Measurements from ENCODE around the gene LDLRAD4.

Gene LDLRAD4

DNA sequence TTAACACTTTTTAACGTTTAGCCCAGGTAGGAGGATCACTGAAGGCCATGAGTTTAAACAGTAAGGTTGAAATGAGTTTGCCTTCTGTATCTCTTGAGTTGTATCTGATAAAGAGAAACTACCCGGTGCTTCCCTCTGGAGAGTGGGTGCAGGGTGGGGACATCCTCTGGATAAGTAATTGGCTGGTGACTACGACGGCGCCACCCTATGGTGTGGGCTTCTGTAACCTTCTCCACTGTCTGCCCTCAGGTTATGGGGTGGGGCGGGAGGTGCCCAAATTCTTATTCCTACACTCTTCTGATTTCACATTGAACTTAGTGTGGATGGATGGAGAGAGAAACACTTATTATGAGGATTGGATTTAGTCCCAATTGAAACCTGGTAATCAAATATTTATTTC is 68.8 kb downstream of the LDLRAD4 start:
- Histone ChIP-seq H3K27ac (ENCODE audit: low read length, poor library complexity, severe bottlenecking) (no peak overlapping the region), H3K4me2 (ENCODE audit: low read length, poor library complexity, severe bottlenecking) (no peak overlapping the region), H3K9me3 (ENCODE audit: control insufficient read depth, low read length) (no peaks in the 10 kb centered on the region), H3K4me3 (ENCODE audit: insufficient read depth in 1 of 2, low read depth in 1 of 2, low read length in 2 of 2) (no peak overlapping the region), H2BK15ac (ENCODE audit: low read depth, poor library complexity, severe bottlenecking) (no peak overlapping the region), H2AK5ac (ENCODE audit: low read length, severe bottlenecking) (no peak overlapping the region), H3K18ac (ENCODE audit: low read depth in 1 of 2, low read length in 2 of 2) (no peak overlapping the region), H3K14ac (ENCODE audit: low read length in 2 of 2) (no peak overlapping the region), H3K4me1 (ENCODE audit: control insufficient read depth, insufficient read depth, low read depth, low read length) (no peaks in the 10 kb centered on the region), H2BK12ac (ENCODE audit: low read length in 2 of 2) (no peak overlapping the region), H3K79me1 (replicated peaks; ENCODE audit: low read length, poor library complexity, severe bottlenecking) (no peaks in the 10 kb centered on the region), H4K91ac (ENCODE audit: low read length) (no peak overlapping the region), H2BK5ac (ENCODE audit: low read depth, low read length, poor library complexity, severe bottlenecking) (no peak overlapping the region), H3K4ac (ENCODE audit: low read depth in 1 of 2, low read length in 2 of 2) (no peak overlapping the region), H2AFZ (ENCODE audit: low read depth, low read length) (no peak overlapping the region), H3K36me3 (ENCODE audit: control insufficient read depth in 1 of 2, insufficient read depth in 2 of 2, low read depth in 1 of 2, low read length in 2 of 2) (no peaks in the 10 kb centered on the region), H3K23ac (ENCODE audit: low read length in 2 of 2) (no peak overlapping the region), H2BK120ac (ENCODE audit: low read depth, low read length) (no peak overlapping the region), H4K8ac (ENCODE audit: low read length) (no peak overlapping the region), H3K27me3 (ENCODE audit: control insufficient read depth in 1 of 2, insufficient read depth in 1 of 2, low read length in 2 of 2) (peaks cover 0 to 5% of the 10 kb centered on the region in 2 experiments), H3K9ac (ENCODE audit: low read length) (no peak overlapping the region)
- no peak for DNase-seq
- WGBS = 53% methylated on average over 2 of the region's 6 CpGs

DNA sequence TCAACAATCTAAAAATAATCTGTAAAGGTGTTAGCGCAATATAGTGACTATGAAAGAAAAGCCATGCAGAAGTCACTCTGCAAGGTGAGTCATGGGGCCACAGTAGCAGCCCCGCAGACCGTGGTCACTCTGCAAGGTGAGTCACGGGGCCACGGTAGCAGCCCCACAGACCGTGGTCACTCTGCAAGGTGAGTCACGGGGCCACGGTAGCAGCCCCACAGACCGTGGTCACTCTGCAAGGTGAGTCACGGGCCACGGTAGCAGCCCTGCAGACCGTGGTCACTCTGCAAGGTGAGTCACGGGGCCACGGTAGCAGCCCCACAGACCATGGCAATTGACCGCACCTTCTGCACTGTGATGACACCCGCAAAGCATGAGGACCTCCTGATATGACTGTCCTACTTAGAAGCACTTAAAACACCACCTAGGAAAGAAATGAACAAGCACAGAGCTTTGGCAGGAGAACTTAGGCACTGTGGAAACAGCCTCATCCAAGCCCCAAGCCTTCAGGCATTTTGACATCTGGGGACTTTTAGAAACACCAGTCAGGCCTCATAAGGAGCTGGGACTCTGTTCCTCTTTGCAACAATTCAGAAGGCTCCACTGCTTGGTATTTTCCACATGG is 70.1 kb downstream of the LDLRAD4 start:
- no peak for DNase-seq
- no peak overlapping the region for H2BK15ac ChIP-seq (ENCODE audit: low read depth, poor library complexity, severe bottlenecking)

DNA sequence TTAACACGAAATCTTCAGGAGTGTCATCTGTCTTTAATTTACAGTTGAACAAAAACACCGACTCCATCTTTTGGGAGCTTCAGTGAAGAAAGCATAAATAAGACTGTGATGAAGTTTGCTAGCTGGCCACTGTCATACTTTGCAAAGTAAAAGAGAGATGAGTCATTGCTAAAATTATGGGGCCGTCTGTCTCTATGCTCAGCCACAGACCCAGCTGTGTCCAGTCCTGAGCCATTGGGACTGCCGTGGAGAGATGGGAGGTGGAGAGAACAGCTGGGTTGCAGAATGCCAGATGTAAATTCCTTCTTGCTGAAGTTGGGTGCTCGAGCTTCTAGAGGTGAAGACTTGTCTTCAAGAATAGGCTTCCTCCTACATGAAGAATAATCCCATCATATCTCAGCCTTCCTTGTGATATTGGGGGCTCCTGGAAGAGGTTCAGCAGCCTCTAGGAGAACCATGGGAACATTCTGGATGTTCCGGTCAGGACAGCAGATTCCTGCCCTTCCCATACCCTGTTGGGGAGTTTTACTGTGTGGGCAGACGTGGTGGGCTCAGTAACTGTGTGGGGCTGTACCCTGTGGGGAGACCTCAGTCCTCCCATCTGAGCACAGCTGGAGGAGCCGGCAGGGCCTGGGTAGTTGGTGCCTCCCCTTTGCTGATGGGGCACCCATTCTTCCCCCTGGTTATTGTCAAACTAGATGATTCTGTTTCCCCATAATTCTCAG is 71.1 kb downstream of the LDLRAD4 start:
- no peaks in the 10 kb centered on the region for H3K4me1 ChIP-seq (ENCODE audit: control insufficient read depth, insufficient read depth, low read depth, low read length)
- H3K14ac ChIP-seq (ENCODE audit: low read length in 2 of 2) = no peak overlapping the region
- no peak overlapping the region for H2AFZ ChIP-seq (ENCODE audit: low read depth, low read length)
- no peak overlapping the region for H2AK5ac ChIP-seq (ENCODE audit: low read length, severe bottlenecking)
- H3K79me1 ChIP-seq (replicated peaks; ENCODE audit: low read length, poor library complexity, severe bottlenecking) = no peaks in the 10 kb centered on the region
- no peaks in the 10 kb centered on the region for H3K9me3 ChIP-seq (ENCODE audit: control insufficient read depth, low read length)
- no peak overlapping the region for H3K4me2 ChIP-seq (ENCODE audit: low read length, poor library complexity, severe bottlenecking)
- H3K27me3 ChIP-seq (ENCODE audit: control insufficient read depth in 1 of 2, insufficient read depth in 1 of 2, low read length in 2 of 2) = peaks cover 0 to 7% of the 10 kb centered on the region in 2 experiments
- H3K9ac ChIP-seq (ENCODE audit: low read length) = no peak overlapping the region
- H3K27ac ChIP-seq (ENCODE audit: low read length, poor library complexity, severe bottlenecking) = no peak overlapping the region
- DNase-seq = no peak
- H2BK120ac ChIP-seq (ENCODE audit: low read depth, low read length) = no peak overlapping the region
- no peak overlapping the region for H3K4me3 ChIP-seq (ENCODE audit: insufficient read depth in 1 of 2, low read depth in 1 of 2, low read length in 2 of 2)
- H3K18ac ChIP-seq (ENCODE audit: low read depth in 1 of 2, low read length in 2 of 2) = no peak overlapping the region
- H4K91ac ChIP-seq (ENCODE audit: low read length) = no peak overlapping the region
- H2BK12ac ChIP-seq (ENCODE audit: low read length in 2 of 2) = no peak overlapping the region
- no peaks in the 10 kb centered on the region for H3K36me3 ChIP-seq (ENCODE audit: control insufficient read depth in 1 of 2, insufficient read depth in 2 of 2, low read depth in 1 of 2, low read length in 2 of 2)
- H4K8ac ChIP-seq (ENCODE audit: low read length) = no peak overlapping the region
- no peak overlapping the region for H2BK15ac ChIP-seq (ENCODE audit: low read depth, poor library complexity, severe bottlenecking)
- H3K4ac ChIP-seq (ENCODE audit: low read depth in 1 of 2, low read length in 2 of 2) = no peak overlapping the region
- H3K23ac ChIP-seq (ENCODE audit: low read length in 2 of 2) = no peak overlapping the region
- 54% methylated on average over 6 of the region's 8 CpGs for WGBS
- no peak overlapping the region for H2BK5ac ChIP-seq (ENCODE audit: low read depth, low read length, poor library complexity, severe bottlenecking)

More for the DNA sequence above, 70.1 kb downstream of the LDLRAD4 start:
- Histone ChIP-seq H2AFZ (ENCODE audit: low read depth, low read length) (no peak overlapping the region), H3K4ac (ENCODE audit: low read depth in 1 of 2, low read length in 2 of 2) (no peak overlapping the region), H4K8ac (ENCODE audit: low read length) (no peak overlapping the region), H2BK120ac (ENCODE audit: low read depth, low read length) (no peak overlapping the region), H2BK12ac (ENCODE audit: low read length in 2 of 2) (no peak overlapping the region), H3K9ac (ENCODE audit: low read length) (no peak overlapping the region), H3K79me1 (replicated peaks; ENCODE audit: low read length, poor library complexity, severe bottlenecking) (no peaks in the 10 kb centered on the region), H3K4me1 (ENCODE audit: control insufficient read depth, insufficient read depth, low read depth, low read length) (no peaks in the 10 kb centered on the region), H2BK5ac (ENCODE audit: low read depth, low read length, poor library complexity, severe bottlenecking) (no peak overlapping the region), H3K27ac (ENCODE audit: low read length, poor library complexity, severe bottlenecking) (no peak overlapping the region), H3K4me3 (ENCODE audit: insufficient read depth in 1 of 2, low read depth in 1 of 2, low read length in 2 of 2) (no peak overlapping the region), H3K18ac (ENCODE audit: low read depth in 1 of 2, low read length in 2 of 2) (no peak overlapping the region), H3K27me3 (ENCODE audit: control insufficient read depth in 1 of 2, insufficient read depth in 1 of 2, low read length in 2 of 2) (peaks cover 0 to 7% of the 10 kb centered on the region in 2 experiments), H4K91ac (ENCODE audit: low read length) (no peak overlapping the region), H3K9me3 (ENCODE audit: control insufficient read depth, low read length) (no peaks in the 10 kb centered on the region), H3K36me3 (ENCODE audit: control insufficient read depth in 1 of 2, insufficient read depth in 2 of 2, low read depth in 1 of 2, low read length in 2 of 2) (no peaks in the 10 kb centered on the region), H3K4me2 (ENCODE audit: low read length, poor library complexity, severe bottlenecking) (no peak overlapping the region), H3K14ac (ENCODE audit: low read length in 2 of 2) (no peak overlapping the region), H2AK5ac (ENCODE audit: low read length, severe bottlenecking) (no peak overlapping the region), H3K23ac (ENCODE audit: low read length in 2 of 2) (no peak overlapping the region)
- 77% methylated on average over 14 of the region's 16 CpGs for WGBS

DNA sequence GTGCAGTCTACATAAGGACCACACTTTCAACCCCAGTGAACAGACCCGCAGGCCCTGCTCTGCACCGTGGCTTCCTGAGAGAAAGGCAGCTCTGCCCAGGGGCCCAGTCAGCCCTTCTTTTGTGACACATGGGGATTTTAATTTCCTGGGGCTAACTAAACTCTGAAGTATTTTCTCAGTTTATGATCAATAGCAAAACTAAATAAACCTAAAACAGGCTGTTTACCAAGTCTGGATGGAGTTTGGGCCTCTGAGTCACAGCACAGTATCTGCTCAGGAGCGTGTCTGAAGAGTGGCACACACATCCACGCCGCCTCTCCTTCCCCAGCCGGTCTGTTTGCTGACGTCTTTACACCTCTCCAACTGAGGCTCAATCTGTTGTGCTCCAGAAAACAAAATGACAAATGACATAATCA is 72.3 kb downstream of the LDLRAD4 start:
- 76% methylated on average over 7 of the region's 7 CpGs for WGBS
- DNase-seq = no peak

More for the DNA sequence above, 72.3 kb downstream of the LDLRAD4 start:
- no peak overlapping the region for H2BK12ac ChIP-seq (ENCODE audit: low read length in 2 of 2)
- no peak overlapping the region for H3K4me2 ChIP-seq (ENCODE audit: low read length, poor library complexity, severe bottlenecking)
- H3K27ac ChIP-seq (ENCODE audit: low read length, poor library complexity, severe bottlenecking) = no peak overlapping the region
- no peak overlapping the region for H3K23ac ChIP-seq (ENCODE audit: low read length in 2 of 2)
- H2BK120ac ChIP-seq (ENCODE audit: low read depth, low read length) = no peak overlapping the region
- no peak overlapping the region for H3K4ac ChIP-seq (ENCODE audit: low read depth in 1 of 2, low read length in 2 of 2)
- H2BK5ac ChIP-seq (ENCODE audit: low read depth, low read length, poor library complexity, severe bottlenecking) = no peak overlapping the region
- no peaks in the 10 kb centered on the region for H3K79me1 ChIP-seq (replicated peaks; ENCODE audit: low read length, poor library complexity, severe bottlenecking)
- H3K18ac ChIP-seq (ENCODE audit: low read depth in 1 of 2, low read length in 2 of 2) = no peak overlapping the region
- no peaks in the 10 kb centered on the region for H3K36me3 ChIP-seq (ENCODE audit: control insufficient read depth in 1 of 2, insufficient read depth in 2 of 2, low read depth in 1 of 2, low read length in 2 of 2)
- H4K91ac ChIP-seq (ENCODE audit: low read length) = no peak overlapping the region
- no peaks in the 10 kb centered on the region for H3K9me3 ChIP-seq (ENCODE audit: control insufficient read depth, low read length)
- H3K4me1 ChIP-seq (ENCODE audit: control insufficient read depth, insufficient read depth, low read depth, low read length) = peaks cover under 1% of the 10 kb centered on the region
- H2BK15ac ChIP-seq (ENCODE audit: low read depth, poor library complexity, severe bottlenecking) = no peak overlapping the region
- no peak overlapping the region for H3K14ac ChIP-seq (ENCODE audit: low read length in 2 of 2)
- H4K8ac ChIP-seq (ENCODE audit: low read length) = no peak overlapping the region
- no peak overlapping the region for H2AK5ac ChIP-seq (ENCODE audit: low read length, severe bottlenecking)
- H3K4me3 ChIP-seq (ENCODE audit: insufficient read depth in 1 of 2, low read depth in 1 of 2, low read length in 2 of 2) = no peak overlapping the region
- no peak overlapping the region for H3K9ac ChIP-seq (ENCODE audit: low read length)
- no peak overlapping the region for H2AFZ ChIP-seq (ENCODE audit: low read depth, low read length)
- H3K27me3 ChIP-seq (ENCODE audit: control insufficient read depth in 1 of 2, insufficient read depth in 1 of 2, low read length in 2 of 2) = peaks cover 0 to 7% of the 10 kb centered on the region in 2 experiments

All from mesenchymal stem cell (in vitro differentiated cells and primary cell).